ENCODE results near the gene ACKR3.
A peak's percentile ranks its signal among the peaks of the same experiment; 100 is the strongest.

Gene ACKR3

GRCh38 chr2:236606023-236606422 is 36.4 kb downstream of the ACKR3 start:
- Histone ChIP-seq H3K36me3 (ENCODE audit: insufficient read depth, low read length) (no peaks in the 10 kb centered on the region), H3K27me3 (ENCODE audit: insufficient read depth, low read length, poor library complexity, severe bottlenecking) (no peaks in the 10 kb centered on the region), H4K20me1 (ENCODE audit: insufficient read depth, low read length, poor library complexity, severe bottlenecking) (no peaks in the 10 kb centered on the region), H3K4me2 (ENCODE audit: low read depth, low read length, poor library complexity, severe bottlenecking) (no peak overlapping the region), H3F3A (ENCODE audit: low read depth) (no peaks in the 10 kb centered on the region), H3K9ac (ENCODE audit: low read depth, low read length, poor library complexity, severe bottlenecking) (no peak overlapping the region), H3K79me2 (ENCODE audit: insufficient read depth, low read length) (no peaks in the 10 kb centered on the region), H3K9me2 (replicated peaks; ENCODE audit: low read depth, low read length) (no peaks in the 10 kb centered on the region), H3K4me3 (ENCODE audit: low read length, poor library complexity, severe bottlenecking) (no peak overlapping the region), H3K9me3 (ENCODE audit: insufficient read depth, low read depth, low read length) (no peaks in the 10 kb centered on the region), H2AFZ (ENCODE audit: low read length) (no peak overlapping the region), H3K4me1 (ENCODE audit: insufficient read depth, low read length, poor library complexity, severe bottlenecking) (peaks cover 6% of the 10 kb centered on the region)
- TF ChIP-seq EZH2phosphoT487 (IDR thresholded peaks at IDR 0.05; ENCODE audit: borderline replicate concordance) (no peak), CTCF (conservative IDR thresholded peaks at IDR 0.05; ENCODE audit: low read length) (no peak)

GRCh38 chr2:236607471-236608187 is 38.0 kb downstream of the ACKR3 start:
- peak; percentile 49 for TF ChIP-seq CTCF (conservative IDR thresholded peaks at IDR 0.05; ENCODE audit: low read length)
- TF ChIP-seq EZH2phosphoT487 (IDR thresholded peaks at IDR 0.05; ENCODE audit: borderline replicate concordance), result no peak
- Histone ChIP-seq H3K4me1 (ENCODE audit: insufficient read depth, low read length, poor library complexity, severe bottlenecking) (peaks cover 6% of the 10 kb centered on the region), H3F3A (ENCODE audit: low read depth) (no peaks in the 10 kb centered on the region), H3K4me2 (ENCODE audit: low read depth, low read length, poor library complexity, severe bottlenecking) (no peak overlapping the region), H2AFZ (ENCODE audit: low read length) (no peak overlapping the region; the same call in 1 of the 2 replicates), H3K9ac (ENCODE audit: low read depth, low read length, poor library complexity, severe bottlenecking) (no peak overlapping the region), H3K9me2 (replicated peaks; ENCODE audit: low read depth, low read length) (no peaks in the 10 kb centered on the region), H3K27me3 (ENCODE audit: insufficient read depth, low read length, poor library complexity, severe bottlenecking) (no peaks in the 10 kb centered on the region), H3K79me2 (ENCODE audit: insufficient read depth, low read length) (no peaks in the 10 kb centered on the region), H3K9me3 (ENCODE audit: insufficient read depth, low read depth, low read length) (no peaks in the 10 kb centered on the region), H3K36me3 (ENCODE audit: insufficient read depth, low read length) (no peaks in the 10 kb centered on the region), H3K4me3 (ENCODE audit: low read length, poor library complexity, severe bottlenecking) (no peak overlapping the region), H4K20me1 (ENCODE audit: insufficient read depth, low read length, poor library complexity, severe bottlenecking) (no peaks in the 10 kb centered on the region)

GRCh38 chr2:236608188-236608525 is 38.5 kb downstream of the ACKR3 start:
- H3K9ac ChIP-seq (ENCODE audit: low read depth, low read length, poor library complexity, severe bottlenecking), result no peak overlapping the region
- H3K4me1 ChIP-seq (ENCODE audit: insufficient read depth, low read length, poor library complexity, severe bottlenecking), result peaks cover 6% of the 10 kb centered on the region
- TF ChIP-seq CTCF (conservative IDR thresholded peaks at IDR 0.05; ENCODE audit: low read length) (no peak), EZH2phosphoT487 (IDR thresholded peaks at IDR 0.05; ENCODE audit: borderline replicate concordance) (no peak)
- H2AFZ ChIP-seq (ENCODE audit: low read length), result no peak overlapping the region
- no peaks in the 10 kb centered on the region for H4K20me1 ChIP-seq (ENCODE audit: insufficient read depth, low read length, poor library complexity, severe bottlenecking)
- no peaks in the 10 kb centered on the region for H3K9me2 ChIP-seq (replicated peaks; ENCODE audit: low read depth, low read length)
- H3K27me3 ChIP-seq (ENCODE audit: insufficient read depth, low read length, poor library complexity, severe bottlenecking), result no peaks in the 10 kb centered on the region
- no peaks in the 10 kb centered on the region for H3K36me3 ChIP-seq (ENCODE audit: insufficient read depth, low read length)
- H3K4me3 ChIP-seq (ENCODE audit: low read length, poor library complexity, severe bottlenecking), result no peak overlapping the region
- H3K9me3 ChIP-seq (ENCODE audit: insufficient read depth, low read depth, low read length), result no peaks in the 10 kb centered on the region
- no peak overlapping the region for H3K4me2 ChIP-seq (ENCODE audit: low read depth, low read length, poor library complexity, severe bottlenecking)
- no peaks in the 10 kb centered on the region for H3K79me2 ChIP-seq (ENCODE audit: insufficient read depth, low read length)
- no peaks in the 10 kb centered on the region for H3F3A ChIP-seq (ENCODE audit: low read depth)
